Fibroblast of skin of left biceps (primary cell): ENCODE data around the gene NFKB2.
A peak's percentile ranks its signal among the peaks of the same experiment; 100 is the strongest.

ENCODE experiments used
- DNase-seq, 2 experiments: peaks; one replicate each; pipeline ENCODE4 v3.0.0-alpha.2; 2013; ENCODE audit warnings: low read depth in 2 of 2

The NFKB2 gene

GRCh38 chr10:102394801-102395399 lies 605 bp upstream of the NFKB2 start:
- DNase-seq, result no peak

GRCh38 chr10:102396317-102396650 lies 779 bp downstream of the NFKB2 start:
- DNase-seq, result no peak

- DNase-seq, result no peak
Measured at GRCh38 chr10:102396730-102397151, 1.2 kb downstream of the NFKB2 start.

GRCh38 chr10:102397222-102398171 lies 2.0 kb downstream of the NFKB2 start:
- no peak for DNase-seq

- no peak for DNase-seq
Measured at GRCh38 chr10:102398172-102399020, 2.9 kb downstream of the NFKB2 start.

GRCh38 chr10:102399217-102400021 lies 3.9 kb downstream of the NFKB2 start:
- peak; percentile 37 to 60 for DNase-seq

GRCh38 chr10:102400076-102400475 lies 4.6 kb downstream of the NFKB2 start:
- no peak for DNase-seq

GRCh38 chr10:102400598-102401341 lies 5.3 kb downstream of the NFKB2 start:
- DNase-seq, result no peak

- no peak for DNase-seq
Measured at GRCh38 chr10:102401342-102401654, 5.8 kb downstream of the NFKB2 start.

- no peak for DNase-seq
Measured at GRCh38 chr10:102401735-102402511, 6.4 kb downstream of the NFKB2 start.

GRCh38 chr10:102402512-102402896 lies 7.0 kb downstream of the NFKB2 start:
- no peak for DNase-seq

GRCh38 chr10:102403115-102403514 lies 7.6 kb downstream of the NFKB2 start:
- DNase-seq, result no peak

GRCh38 chr10:102404361-102405107 lies 9.0 kb downstream of the NFKB2 start:
- DNase-seq, result no peak

- no peak for DNase-seq
Measured at GRCh38 chr10:102405108-102405571, 9.6 kb downstream of the NFKB2 start.

GRCh38 chr10:102405632-102406031 lies 10.1 kb downstream of the NFKB2 start:
- DNase-seq, result no peak

- DNase-seq, result no peak
Measured at GRCh38 chr10:102406815-102407214, 11.3 kb downstream of the NFKB2 start.

- no peak for DNase-seq
Measured at GRCh38 chr10:102407425-102408130, 12.1 kb downstream of the NFKB2 start.

GRCh38 chr10:102408131-102408727 lies 12.7 kb downstream of the NFKB2 start:
- DNase-seq, result no peak
